Mammary microvascular endothelial cell (primary cell): ENCODE measurements around the gene RNF144B. TPM values are rescaled to one million over a fixed set of nuclear protein-coding genes. Genes with fewer than 3 reads are reported as not detected.

ENCODE experiments used
- total RNA-seq: library from RNA; depleted of rRNA; stranded (reverse); fragments of >200 nt; gene quantifications from 2 replicates; pipeline ENCODE4 v1.2.3, GENCODE V29; 2015

Gene RNF144B
- 74.5 and 77.0 TPM in 2 replicates for total RNA-seq

DNA sequence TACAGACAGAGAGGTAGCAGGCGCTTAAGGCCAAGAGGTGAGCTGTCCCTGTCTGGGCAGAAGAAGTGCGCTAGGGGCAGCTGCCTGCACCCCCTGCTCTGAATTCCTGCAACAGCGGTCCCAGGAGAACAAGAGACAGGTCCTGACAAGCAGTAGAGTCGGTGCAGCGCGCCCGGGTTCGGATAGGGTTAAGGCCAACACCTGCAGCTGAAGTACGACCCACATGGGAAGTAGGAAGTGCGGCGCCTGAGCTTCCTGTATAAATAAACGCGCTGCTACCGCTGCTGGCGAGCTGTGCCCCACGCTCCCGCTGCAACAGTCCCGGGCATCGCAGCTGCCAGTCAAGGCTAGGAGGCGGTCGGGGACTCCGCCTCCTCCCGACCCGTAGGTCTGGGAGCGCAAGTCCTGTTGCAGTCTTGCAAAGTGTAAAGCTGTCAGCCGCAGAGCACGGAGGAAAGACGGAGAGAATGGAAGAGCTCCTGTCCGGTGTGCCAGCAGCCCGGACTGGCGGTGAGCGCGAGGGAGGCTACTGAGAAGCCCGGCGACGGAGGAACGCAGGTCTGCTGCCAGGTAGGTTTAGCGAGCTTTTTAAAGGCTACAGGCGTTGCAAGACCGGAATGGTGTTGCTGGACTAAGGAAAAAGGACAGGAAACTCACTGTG lies at the start of gene RNF144B:
RNF144B (plus strand) TSS at position 290 of the 661 bp plus-strand sequence. CDS start 12,185 bp downstream, outside the sequence.

Other genes starting within 250 kb of the RNF144B start
- gene TPMT, start 232.3 kb upstream of the RNF144B start, total RNA-seq: 21.3 and 25.8 TPM in 2 replicates
- 10.3 and 12.6 TPM in 2 replicates for gene KDM1B, start 231.9 kb upstream of the RNF144B start, total RNA-seq
- gene DEK, start 122.8 kb upstream of the RNF144B start, total RNA-seq: 130 and 135 TPM in 2 replicates